CD4-positive, alpha-beta T cell treated with Interleukin-15 for 4 hours (primary cell): ENCODE results near the gene YPEL2.

Experiments used
- DNase-seq: peaks from one replicate; pipeline ENCODE4 v3.0.0-alpha.2; 2020; ENCODE audit warnings: low spot score

The YPEL2 gene

GRCh38 chr17:59330053-59330942 lies 1.2 kb upstream of the YPEL2 start:
- no peak for DNase-seq

- DNase-seq: no peak
These were observed 684 bp downstream of the YPEL2 start for GRCh38 chr17:59331929-59332748.

- no peak for DNase-seq
These were observed 1.4 kb downstream of the YPEL2 start for GRCh38 chr17:59332749-59333377.

- DNase-seq: no peak
These were observed 2.4 kb downstream of the YPEL2 start for GRCh38 chr17:59333836-59334235.

GRCh38 chr17:59335685-59336084 lies 4.2 kb downstream of the YPEL2 start:
- no peak for DNase-seq

- no peak for DNase-seq
These were observed 6.4 kb downstream of the YPEL2 start for GRCh38 chr17:59337741-59338299.

DNA sequence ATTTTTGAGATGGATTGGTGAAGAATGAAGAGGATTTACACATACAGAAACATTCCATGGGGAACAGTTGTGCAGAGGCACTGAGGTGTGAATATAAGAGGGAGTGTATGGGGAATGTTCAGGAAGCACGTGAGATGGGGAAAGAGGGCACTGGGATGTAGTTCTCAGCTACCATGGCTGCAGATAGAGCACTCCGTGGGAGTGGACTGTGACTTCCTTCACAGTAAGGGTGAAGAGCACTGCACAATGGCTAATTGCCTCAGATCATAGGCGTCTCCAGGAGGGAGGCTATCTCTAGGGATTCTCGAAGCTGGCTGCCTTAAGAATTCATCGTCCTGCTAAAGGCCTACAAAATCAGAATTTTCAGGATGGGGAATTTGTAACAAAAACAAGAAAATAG lies 7.0 kb downstream of the YPEL2 start:
- DNase-seq: no peak

DNA sequence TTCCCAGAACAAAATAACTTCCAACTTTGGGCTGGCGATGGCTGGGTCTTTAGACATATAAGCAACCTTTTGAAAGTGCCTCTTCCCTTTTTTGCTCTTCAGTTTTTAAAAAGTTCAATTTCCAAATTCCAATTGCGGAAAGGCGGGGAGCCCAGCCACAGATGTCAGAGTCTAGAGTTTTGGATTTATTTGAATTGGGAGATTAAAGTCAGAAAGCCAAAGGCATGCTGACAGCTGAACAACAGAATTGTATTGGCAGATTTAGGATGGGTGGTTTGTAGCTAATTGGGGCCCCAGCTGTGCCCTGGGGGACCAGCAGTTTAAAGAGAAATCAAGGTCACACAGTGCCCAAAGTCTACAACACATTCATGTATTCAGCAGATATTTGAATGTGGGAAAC lies 10.5 kb downstream of the YPEL2 start:
- no peak for DNase-seq

DNA sequence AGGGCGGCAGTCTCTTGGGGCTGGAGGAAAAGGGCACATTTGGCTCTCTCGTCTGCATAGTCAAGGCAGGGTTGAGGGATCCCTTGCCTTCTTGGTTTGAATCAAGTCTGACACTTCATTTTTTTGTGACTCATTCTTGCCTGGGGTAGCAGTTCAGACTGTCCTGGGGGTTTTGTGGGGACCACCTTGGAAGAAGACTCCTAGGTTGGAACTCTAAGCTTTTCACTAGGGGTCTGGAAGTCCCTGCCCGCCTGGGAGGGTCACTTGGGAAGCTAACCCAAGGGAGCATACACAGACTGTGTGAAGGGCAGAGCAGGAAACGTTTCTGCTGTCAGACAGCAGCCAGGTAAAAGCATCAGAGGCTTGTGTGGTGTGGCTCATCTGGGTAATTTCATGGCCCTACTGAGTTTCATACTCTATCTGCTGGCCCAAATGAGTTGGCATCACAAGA lies 11.3 kb downstream of the YPEL2 start:
- no peak for DNase-seq

- no peak for DNase-seq
These were observed 14.0 kb downstream of the YPEL2 start for GRCh38 chr17:59345476-59345875.

DNA sequence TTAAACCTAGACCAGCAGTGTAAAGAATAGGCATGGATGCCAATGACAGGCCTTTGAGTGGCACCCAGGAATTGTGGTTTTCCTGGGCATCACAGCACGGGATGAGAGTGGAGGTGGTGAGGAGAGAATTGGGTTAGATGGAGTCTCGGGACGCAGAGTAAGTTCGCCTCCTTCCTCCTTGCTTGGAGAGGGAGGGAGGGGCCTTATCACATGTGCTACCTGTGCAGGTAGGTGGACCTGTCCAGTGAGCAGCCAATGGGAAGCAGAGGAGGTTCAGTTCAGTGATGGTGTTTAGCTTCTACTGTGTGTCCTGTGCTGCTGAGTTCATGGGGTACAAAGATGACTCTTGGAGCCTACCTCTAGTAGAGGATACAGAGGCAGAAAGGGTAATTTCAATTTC lies 14.9 kb downstream of the YPEL2 start:
- DNase-seq: no peak

GRCh38 chr17:59346876-59347407 lies 15.5 kb downstream of the YPEL2 start:
- DNase-seq: no peak

DNA sequence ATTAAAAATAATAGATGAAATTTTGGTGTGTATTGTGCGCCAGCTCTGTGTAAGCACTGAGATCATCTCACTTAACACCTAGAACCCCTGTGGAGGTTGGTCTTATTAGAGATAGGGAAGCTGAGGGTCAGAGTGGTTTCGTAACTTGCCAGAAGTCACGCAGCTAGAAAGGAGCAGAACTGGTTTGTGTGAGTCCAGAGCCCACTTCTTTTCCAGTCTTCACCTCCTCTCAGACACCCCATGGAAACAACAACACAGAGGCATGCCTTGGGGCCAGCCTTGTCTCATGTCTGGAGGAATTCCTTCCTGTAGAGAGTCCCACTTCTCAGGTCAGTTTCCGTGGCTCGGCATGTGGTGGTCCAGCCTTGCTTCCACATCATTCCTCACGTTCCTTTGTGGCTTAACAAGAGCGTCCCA lies 16.5 kb downstream of the YPEL2 start:
- DNase-seq: no peak

DNA sequence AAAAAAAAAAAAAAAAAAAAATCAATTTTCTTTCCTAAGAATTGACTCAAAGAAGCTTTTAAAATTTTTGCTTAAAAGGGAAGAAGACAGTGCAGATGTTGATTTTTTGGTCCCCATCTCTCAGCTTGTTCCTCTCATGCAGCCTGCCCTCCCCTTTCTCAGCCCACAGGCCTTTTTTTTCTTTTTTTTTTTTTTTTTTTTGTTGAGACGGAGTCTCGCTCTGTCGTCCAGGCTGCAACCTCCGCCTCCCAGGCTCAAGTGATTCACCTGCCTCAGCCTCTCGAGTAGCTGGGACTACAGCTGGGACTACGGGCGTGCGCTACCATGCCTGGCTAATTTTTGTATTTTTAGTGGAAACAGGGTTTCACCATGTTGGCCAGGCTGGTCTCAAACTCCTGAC lies 17.7 kb downstream of the YPEL2 start:
- DNase-seq: no peak

DNA sequence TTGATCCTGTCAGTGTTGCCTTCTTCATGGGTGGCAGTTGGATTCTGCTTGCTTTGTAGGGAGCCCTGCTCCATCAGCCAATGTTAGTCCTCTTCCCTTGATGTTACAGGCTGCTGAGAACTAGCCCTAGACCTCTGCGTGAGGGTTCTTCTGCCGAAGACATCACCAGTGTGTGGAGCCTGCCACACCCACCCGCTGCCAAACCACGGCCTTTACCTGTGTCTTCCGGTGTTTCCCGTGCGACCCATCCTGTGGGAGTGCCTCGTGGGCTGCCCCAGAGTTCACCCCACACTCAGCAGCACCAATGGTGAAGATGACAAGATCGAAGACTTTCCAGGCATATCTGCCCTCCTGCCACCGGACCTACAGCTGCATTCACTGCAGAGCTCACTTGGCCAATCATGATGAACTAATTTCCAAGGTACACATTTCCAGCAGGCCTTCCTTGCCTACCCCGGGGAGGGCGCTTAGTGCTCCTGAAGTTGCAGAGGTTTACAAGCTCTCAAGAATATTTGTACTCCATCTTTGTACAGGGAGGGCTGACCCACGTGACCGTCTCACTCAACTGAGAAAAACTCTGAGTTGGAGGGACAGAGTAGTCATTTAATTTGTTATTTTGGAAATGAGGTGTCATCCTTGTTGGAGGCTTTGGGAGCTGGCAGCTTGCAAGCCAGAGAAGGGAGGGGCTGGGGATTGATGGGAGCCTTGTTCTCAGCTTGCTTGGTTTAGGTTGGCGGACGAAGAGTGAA lies 21.8 kb downstream of the YPEL2 start:
- no peak for DNase-seq

DNA sequence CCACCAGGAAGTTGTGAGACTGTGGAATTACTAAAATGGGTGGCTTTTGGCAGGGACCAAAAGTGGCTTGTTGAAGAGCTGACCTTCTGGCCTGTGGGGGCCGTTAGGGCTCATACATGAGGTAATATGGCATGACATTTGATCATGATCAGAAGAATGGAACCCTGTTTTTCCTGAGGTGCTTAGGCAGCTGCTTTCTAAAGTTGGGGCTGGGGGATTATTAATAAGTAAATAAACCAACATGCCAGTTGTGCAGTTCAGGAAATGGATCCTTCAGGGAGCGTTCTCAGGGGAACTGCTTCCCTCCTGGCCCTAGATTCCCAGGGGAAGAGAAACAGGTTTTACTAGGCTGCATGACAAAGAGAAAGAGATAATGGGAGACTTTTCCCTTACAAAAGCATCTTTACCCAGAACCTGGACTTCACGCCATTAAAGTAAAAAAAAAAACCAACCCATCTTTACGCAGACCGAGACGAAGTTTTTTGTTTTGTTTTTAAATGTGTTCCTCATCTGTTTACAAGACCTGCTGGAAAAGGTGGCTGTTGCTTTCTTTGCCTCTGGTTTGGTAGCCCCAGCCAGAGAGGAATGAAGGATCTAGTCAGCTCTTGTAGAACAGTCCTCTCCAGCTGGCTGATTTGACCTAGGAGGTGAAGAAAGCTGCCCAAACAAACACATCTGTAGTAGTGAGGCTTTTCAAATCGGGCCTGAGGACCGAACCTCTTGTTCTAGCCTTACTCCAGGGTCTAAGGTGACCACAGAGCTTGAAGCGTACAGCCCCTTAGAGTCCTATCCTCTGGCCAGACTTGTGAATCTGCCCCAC lies 22.7 kb downstream of the YPEL2 start:
- DNase-seq: no peak

- no peak for DNase-seq
These were observed 23.7 kb downstream of the YPEL2 start for GRCh38 chr17:59355030-59355701.

DNA sequence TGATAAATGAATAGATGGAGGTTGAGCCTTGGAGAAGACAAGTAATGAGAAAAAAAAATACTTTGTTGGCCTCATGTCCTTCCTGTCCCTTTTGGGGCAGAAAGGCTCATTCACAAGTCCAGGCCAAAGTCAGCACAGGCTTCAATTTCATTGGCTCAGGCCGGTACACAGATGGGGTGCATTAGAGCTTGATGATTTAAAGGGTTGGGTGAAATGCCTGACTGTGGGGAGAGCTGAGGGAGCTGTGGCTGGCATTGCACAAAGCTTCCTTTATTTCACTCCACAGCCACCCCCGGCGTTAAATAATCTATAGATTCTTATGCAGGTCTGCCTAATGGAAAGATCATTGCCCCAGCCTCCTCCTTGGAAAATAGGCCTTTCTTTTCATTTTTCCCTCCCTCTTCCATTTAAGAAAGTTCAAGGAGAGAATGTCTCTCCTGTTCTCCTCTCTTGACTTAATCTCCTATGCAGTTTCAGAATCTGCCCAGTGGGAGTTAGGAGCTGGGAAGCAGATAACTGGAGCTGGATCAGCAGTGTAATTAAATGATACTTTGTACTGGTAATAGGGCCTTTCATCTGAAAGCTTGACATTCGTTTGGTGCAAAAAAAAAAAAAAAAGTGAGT lies 24.4 kb downstream of the YPEL2 start:
- DNase-seq: no peak

DNA sequence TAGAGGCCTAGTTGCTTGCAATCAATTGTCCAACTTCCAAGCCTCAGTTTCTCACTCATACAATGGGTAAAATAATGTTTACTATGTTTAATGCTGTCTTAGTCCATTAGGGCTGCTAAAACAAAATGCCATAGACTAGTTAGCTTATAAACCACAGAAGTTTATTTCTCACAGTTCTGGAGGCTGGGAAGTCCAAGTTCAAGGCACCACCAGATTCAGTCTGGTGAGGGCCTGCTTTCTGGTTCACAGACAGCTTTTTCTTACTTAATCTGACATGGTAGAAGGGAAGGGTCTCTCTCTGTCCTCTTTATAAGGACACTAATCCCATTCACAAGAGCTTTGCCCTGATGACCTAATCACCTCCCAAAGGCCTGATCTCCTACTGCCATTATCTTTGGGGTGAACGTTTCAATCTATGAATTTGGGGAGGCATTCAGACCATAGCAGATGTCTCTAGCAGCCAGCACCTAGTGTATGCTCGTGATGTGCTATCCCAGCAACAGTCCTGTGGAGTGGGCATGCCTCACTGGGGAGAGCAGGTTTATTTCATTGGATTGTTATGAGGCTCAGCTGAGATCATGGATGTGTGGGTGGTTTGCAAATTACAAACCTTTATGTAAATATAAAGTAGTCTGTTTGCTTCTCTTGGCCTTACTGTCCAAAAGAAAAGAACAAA lies 25.2 kb downstream of the YPEL2 start:
- no peak for DNase-seq
